Measurements from ENCODE around the gene C12orf54.
"Not testable (repeated sequence)": the region's sequence is repeated elsewhere in the genome, so short reads cannot be mapped to it uniquely, and the experiment has no call there.

The C12orf54 gene

GRCh38 chr12:48482198-48482597 is at the start of gene C12orf54:
TSS of gene C12orf54 (plus strand) at chr12:48482498. CDS start at chr12:48483297, 799 bp downstream.
- no peak for DNase-seq (ENCODE audit: low read depth in 1 of 2, low spot score in 1 of 2)

GRCh38 chr12:48434016-48434415 is 48.3 kb upstream of the C12orf54 start:
- DNase-seq (ENCODE audit: low read depth in 1 of 2, low spot score in 1 of 2), result not testable (repeated sequence)

GRCh38 chr12:48441069-48441468 is 41.2 kb upstream of the C12orf54 start:
- no peak for DNase-seq (ENCODE audit: low read depth in 1 of 2, low spot score in 1 of 2)

DNA sequence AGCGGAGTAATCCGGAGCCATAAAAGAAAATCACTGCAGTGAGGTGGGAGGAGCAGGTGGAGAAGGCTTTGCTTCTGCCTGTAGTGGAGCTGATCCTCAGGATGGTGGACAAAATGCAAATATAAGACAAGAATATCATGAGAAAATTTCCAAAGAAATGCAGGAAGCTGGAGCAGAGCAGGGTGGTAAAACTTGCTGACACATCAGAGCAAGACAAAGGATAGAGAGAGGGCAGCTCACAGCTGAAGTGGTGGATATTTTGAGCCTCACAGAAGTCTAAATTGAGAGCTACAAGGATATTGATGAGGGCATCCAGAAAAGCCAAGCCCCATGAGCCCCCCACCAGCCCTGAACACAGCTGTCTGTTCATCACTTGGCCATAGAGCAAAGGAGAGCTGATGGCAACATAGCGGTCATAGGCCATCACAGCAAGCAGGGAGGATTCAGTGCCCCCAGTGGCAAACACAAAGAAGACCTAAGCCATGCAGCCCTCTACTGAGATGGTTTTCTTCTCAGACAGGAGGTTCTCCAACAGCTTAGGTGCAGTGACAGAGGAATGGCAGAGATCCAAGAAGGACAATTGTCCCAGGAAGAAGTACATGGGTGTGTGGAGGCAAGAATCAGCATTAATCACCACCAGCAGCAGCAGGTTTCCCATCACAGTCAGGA is 40.0 kb upstream of the C12orf54 start:
- DNase-seq (ENCODE audit: low read depth in 1 of 2, low spot score in 1 of 2), result no peak

- DNase-seq (ENCODE audit: low read depth in 1 of 2, low spot score in 1 of 2), result no peak
These were observed 36.8 kb upstream of the C12orf54 start for GRCh38 chr12:48445538-48445937.

DNA sequence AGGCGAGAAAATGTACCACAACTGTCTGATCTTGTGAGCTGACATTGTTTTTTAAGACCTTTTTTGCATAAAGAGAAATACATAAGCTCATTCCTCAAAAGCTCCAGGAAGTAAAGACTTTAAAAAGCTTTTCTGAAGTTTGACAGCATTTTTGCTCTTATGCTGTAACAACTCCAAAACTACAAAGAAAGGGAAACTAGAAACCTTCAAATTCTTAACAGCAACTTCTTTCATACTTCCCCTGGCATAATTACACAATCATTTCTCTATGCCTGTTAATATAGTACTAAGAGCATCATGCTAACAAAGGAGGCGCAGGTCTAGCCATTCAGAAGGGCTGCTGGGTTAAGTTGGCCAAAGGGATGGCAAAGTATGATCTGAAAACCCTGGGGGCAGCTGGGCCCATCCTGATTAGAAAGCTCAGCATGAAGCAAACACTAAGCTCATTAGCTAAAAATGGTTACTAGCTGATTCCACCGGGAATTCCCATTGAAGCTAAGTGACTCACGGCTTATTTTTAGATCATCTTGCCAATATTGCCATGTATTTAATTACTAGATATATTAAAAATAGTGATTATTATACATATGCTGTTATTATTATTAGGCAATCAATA is 36.0 kb upstream of the C12orf54 start:
- DNase-seq (ENCODE audit: low read depth in 1 of 2, low spot score in 1 of 2), result no peak

- DNase-seq (ENCODE audit: low read depth in 1 of 2, low spot score in 1 of 2), result no peak
These were observed 34.5 kb upstream of the C12orf54 start for GRCh38 chr12:48447755-48448154.

DNA sequence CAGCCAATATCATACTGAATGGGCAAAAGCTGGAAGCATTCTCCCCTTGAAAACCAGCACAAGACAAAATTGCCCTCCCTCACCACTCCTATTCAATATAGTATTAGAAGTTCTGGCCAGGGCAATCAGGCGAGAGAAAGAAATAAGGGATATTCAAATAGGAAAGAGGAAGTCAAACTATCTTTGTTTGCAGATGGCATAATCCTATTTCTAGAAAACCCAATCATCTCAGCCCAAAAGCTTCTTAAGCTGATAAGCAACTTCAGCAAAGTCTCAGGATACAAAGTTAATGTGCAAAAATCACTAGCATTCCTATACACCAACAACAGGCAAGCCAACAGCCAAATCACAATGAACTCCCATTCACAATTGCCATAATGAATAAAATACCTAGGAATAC is 30.9 kb upstream of the C12orf54 start:
- no peak for DNase-seq (ENCODE audit: low read depth in 1 of 2, low spot score in 1 of 2)

DNA sequence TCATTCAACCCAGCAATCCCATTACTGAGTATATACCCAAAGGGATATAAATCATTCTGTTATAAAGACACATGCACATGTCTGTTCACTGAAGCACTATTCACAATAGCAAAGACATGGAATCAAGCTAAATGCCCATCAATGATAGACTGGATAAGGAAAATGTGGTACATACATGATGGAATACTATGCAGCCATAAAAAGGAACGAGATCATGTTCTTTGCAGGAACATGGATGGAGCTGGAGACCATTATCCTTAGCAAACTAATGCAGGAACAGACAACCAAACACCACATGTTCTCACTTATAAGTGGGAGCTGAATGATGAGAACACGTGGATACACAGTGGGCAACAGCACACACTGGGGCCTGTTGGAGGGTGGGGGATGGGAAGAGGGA is 29.3 kb upstream of the C12orf54 start:
- not testable (repeated sequence) for DNase-seq (ENCODE audit: low read depth in 1 of 2, low spot score in 1 of 2)

GRCh38 chr12:48454667-48455066 is 27.6 kb upstream of the C12orf54 start:
- no peak for DNase-seq (ENCODE audit: low read depth in 1 of 2, low spot score in 1 of 2)

GRCh38 chr12:48455116-48455515 is 27.2 kb upstream of the C12orf54 start:
- DNase-seq (ENCODE audit: low read depth in 1 of 2, low spot score in 1 of 2), result no peak

DNA sequence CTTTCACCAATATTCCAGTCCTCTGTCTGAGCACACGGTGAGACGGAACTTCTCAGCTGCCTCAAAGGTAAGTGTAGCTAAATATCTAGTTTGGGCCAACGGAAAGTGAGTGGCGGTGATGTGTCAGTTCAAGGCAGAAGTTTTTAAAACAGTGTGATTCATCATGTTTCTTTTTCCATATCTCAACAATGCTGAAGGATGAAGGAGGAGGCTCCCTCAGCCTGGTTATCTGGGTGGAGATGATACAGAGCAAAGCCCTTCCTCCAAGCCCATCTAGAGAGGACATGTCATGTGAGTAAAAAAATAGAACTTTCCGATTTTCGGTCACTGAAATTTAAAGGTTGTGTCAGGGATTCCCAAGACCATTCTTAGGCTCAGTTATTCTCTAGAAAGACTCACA is 23.0 kb upstream of the C12orf54 start:
- DNase-seq (ENCODE audit: low read depth in 1 of 2, low spot score in 1 of 2), result no peak

DNA sequence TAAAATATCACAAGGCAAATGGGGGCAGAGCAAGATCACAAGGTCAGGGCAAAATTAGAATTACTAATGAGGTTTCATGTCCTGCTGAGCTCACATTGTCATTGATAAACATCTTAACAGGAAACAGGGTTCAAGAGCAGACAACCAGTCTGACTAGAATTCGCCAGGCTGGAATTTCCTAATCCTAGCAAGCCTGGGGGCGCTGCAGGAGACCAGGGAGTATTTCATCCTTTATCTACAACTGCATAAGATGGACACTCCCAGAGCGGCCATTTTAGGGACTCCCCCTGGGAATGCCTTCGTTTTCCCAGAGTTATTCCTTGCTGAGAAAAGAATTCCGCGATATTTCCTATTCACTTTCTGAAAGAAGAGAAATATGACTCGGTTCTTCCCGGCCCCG is 13.3 kb upstream of the C12orf54 start:
- not testable (repeated sequence) for DNase-seq (ENCODE audit: low read depth in 1 of 2, low spot score in 1 of 2)

DNA sequence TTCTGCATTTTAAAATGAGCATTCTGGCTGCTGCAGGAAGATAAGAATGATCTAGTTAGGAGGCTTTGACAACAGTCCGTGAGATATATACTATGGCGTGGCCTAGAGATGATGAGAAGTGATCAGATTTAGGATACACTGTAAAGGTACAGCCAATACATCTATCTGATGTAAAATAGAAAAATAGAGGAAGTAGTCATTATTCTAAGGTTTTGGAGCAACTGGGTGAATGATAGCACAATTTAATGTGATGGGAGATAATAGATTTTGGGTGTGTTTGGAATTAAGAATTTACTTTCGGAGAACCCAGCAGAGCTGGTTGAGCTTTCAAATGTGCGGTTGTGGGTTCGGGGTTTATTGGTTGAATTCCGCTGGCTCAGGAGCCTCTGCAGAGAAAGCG is 10.0 kb upstream of the C12orf54 start, which contains the start of gene ANP32D:
Gene ANP32D (plus strand): TSS at position 301 of the 400 bp plus-strand sequence. CDS start 106 bp downstream, outside the sequence.
- no peak for DNase-seq (ENCODE audit: low read depth in 1 of 2, low spot score in 1 of 2)

DNA sequence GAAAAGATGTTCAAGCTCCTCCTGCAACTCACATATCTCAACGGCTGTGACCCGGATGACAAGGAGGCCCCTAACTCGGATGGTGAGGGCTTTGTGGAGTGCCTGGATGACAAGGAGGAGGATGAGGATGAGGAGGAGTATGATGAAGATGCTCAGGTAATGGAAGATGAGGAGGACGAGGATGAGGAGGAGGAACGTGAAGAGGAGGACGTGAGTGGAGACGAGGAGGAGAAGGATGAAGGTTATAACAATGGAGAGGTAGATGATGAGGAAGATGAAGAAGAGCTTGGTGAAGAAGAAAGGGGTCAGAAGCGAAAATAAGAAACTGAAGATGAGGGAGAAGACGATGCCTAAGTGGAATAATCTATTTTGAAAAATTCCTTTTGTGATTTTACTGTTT is 9.2 kb upstream of the C12orf54 start:
- no peak for DNase-seq (ENCODE audit: low read depth in 1 of 2, low spot score in 1 of 2)

DNA sequence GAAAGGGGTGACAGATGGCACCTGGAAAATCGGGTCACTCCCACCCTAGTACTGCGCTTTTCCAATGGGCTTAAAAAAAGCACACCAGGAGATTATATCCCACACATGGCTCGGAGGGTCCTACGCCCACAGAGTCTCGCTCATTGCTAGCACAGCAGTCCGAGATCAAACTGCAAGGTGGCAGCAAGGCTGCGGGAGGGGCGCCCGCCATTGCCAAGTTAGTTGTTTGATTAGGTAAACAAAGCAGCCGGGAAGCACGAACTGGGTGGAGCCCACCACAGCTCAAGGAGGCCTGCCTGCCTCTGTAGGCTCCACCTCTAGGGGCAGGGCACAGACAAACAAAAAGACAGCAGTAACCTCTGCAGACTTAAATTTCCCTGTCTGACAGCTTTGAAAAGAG is 7.8 kb upstream of the C12orf54 start:
- DNase-seq (ENCODE audit: low read depth in 1 of 2, low spot score in 1 of 2), result not testable (repeated sequence)

DNA sequence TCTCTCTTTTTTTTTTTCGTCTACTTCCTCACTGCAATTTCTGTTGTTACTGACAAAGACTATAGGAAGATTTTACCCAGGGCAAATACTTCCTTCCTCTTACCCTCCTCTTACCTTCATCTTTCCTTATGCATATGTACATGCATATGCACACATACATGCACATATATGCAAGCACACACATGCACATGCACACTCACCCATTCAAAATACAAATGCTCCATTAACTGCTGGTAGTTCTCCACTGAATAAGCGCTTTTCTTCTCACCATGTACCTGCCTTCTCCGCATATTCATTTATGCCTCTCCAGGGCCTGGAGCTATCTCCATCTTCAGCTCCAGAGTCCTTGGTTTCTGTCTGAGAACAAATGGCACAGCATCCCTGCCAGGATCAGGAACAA is 632 bp downstream of the C12orf54 start:
- DNase-seq (ENCODE audit: low read depth in 1 of 2, low spot score in 1 of 2), result no peak

DNA sequence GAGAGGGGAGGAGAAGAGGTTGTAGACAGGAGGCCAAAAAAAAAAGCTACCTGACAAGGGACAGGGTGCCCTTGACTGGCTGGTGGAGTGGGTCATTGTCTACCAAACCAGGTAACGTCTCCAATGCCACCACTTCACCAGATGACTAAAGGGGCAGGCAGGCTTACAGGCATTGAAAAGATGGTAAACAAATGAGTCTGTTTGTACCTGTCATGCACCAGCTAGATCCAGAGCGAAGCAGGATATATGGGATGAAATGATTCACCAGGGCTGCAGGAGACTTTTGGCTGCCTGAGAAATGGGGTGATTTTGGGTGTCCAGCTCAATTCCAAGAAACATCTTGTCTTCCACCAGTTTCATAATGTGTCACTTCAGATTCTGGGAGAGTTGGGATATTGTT is 4.0 kb downstream of the C12orf54 start:
- DNase-seq (ENCODE audit: low read depth in 1 of 2, low spot score in 1 of 2), result no peak

DNA sequence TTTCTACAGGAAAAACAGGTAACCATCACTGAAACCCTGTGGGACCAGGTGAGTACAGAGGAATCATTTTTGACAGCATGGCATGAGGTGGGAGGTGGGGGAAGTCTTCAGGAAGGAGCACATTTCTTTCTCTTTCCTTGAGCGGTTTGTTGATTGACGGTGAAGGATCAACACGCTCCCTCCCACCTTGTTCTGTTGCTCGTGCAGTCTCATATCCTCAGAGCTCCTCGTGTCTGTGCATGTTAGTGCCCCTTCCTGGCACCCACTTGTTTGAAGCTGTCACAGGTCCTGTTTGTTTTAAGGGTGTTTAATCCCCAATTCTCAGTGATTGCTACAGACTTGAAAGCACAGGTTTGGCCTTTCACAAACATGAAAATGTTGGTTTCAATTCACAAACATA is 4.4 kb downstream of the C12orf54 start:
- no peak for DNase-seq (ENCODE audit: low read depth in 1 of 2, low spot score in 1 of 2)

DNA sequence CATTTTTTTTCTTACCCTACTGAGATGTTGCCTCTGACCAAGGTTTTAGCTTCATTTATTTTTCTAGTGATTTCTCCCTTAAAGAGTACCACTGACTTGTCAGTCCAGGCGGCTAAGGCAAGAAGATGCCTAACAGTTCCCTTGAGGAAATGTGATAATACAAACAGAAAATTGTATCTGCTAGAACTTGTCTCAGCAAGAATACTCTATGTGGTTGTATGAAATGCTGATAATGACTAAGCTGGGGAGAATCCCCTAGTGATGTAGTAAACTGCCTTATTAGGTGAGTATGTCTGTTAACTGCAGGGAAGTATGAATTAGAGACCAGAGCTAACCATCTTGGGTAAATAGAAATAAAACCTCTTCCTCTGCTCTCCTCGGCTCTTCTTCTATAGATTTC is 6.7 kb downstream of the C12orf54 start:
- DNase-seq (ENCODE audit: low read depth in 1 of 2, low spot score in 1 of 2), result no peak

DNA sequence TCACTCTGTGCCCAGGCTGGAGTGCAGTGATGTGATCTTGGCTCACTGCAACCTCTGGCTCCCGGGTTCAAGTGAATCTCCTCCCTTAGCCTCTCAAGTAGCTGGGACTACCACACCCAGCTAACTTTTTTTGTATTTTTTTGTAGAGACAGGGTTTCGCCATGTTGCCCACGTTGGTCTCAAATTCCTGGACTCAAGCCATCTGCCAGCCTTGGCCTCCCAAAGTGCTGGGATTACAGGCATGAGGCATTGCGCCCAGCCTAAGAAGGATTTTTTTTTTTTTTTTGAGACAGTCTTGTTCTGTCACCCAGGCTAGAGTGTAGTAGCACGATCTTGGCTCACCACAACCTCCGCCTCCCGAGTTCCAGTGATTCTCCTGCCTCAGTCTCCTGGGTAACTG is 7.2 kb downstream of the C12orf54 start:
- DNase-seq (ENCODE audit: low read depth in 1 of 2, low spot score in 1 of 2), result not testable (repeated sequence)

GRCh38 chr12:48500281-48500680 is 18.0 kb downstream of the C12orf54 start:
- DNase-seq (ENCODE audit: low read depth in 1 of 2, low spot score in 1 of 2), result not testable (repeated sequence)

DNA sequence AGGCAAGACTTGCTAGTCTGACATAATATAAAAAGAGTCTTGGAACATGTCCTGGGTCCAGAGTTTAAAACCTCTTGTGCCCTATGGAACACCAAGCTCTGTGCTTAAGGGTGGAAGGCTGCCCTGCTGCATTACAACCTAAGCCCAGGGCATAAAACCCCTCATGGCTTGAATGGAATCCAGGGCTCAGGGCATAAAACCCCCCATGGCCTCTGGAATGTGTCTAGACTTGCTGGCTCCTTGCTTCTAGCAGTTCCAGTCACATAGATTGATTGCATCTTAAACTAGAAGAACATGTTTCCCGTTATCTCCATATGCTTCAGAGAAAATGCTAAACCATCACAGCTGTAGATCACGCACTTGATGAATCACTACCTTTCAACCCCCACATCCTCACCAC is 24.5 kb downstream of the C12orf54 start:
- not testable (repeated sequence) for DNase-seq (ENCODE audit: low read depth in 1 of 2, low spot score in 1 of 2)

Data from activated T-helper 1 cell treated with anti-CD3 and anti-CD28 coated beads, Interleukin-2, amount 50 U/mL, for 16 hours (primary cell).